Right lobe of liver (tissue), 6 donors: ENCODE data around the gene DENND2A. TPM values are rescaled to one million over a fixed set of nuclear protein-coding genes. Genes with fewer than 3 reads are reported as not detected.
"Not testable (repeated sequence)": the region's sequence is repeated elsewhere in the genome, so short reads cannot be mapped to it uniquely, and the experiment has no call there.

Experiments
- ATAC-seq, 4 donors: fragments of 200-7000 bp; cut with Tn5 transposase; one replicate each; pipeline ENCODE4 v1.9.1; 2020; ENCODE audit warnings: mild to moderate bottlenecking in 4 of 4, moderate library complexity in 4 of 4
- DNase-seq, 3 donors: peaks; one replicate each; pipeline ENCODE4 v3.0.0-alpha.2; 2020
- H3K27ac ChIP-seq, 3 donors: fragments of 200-600 bp; one replicate each; pipeline ENCODE4 v1.8.0; 2022
- H3K27me3 ChIP-seq, 2 donors: fragments of 200-600 bp; one replicate each; pipeline ENCODE4 v1.8.0; 2022
- H3K36me3 ChIP-seq, 4 donors: fragments of 200-600 bp; sonication (generic) in 1 of 4; one replicate each; pipeline versions ENCODE4 v1.5.1 to v1.8.0; 2017 to 2022; ENCODE audit warnings: control low read depth in 1 of 4
- H3K4me1 ChIP-seq, 4 donors: fragments of 200-600 bp; sonication (generic) in 1 of 4; one replicate each; pipeline versions ENCODE4 v1.5.1 to v1.8.0; 2017 to 2022; ENCODE audit warnings: control low read depth in 1 of 4
- H3K4me3 ChIP-seq, 3 donors: fragments of 200-600 bp; one replicate each; pipeline ENCODE4 v1.8.0; 2022
- H3K9me3 ChIP-seq, 4 donors: fragments of 200-600 bp; sonication (generic) in 1 of 4; one replicate each; pipeline versions ENCODE4 v1.5.1 to v1.8.0; 2017 to 2022; ENCODE audit warnings: control low read depth in 1 of 4
- POLR2A ChIP-seq: fragments of 450-650 bp; IDR thresholded peaks from one replicate; pipeline ENCODE4 v1.6.1; 2017; ENCODE audit warnings: antibody characterized with exemption, mild to moderate bottlenecking
- WGBS: methylation state at CpG from one replicate; pipeline ENCODE4 v1.1.6; 2018; ENCODE audit warnings: low coverage, low lambda C conversion rate; ENCODE audit not compliant: insufficient coverage; ENCODE audit errors: missing lambda C conversion rate; 5-methylcytosine and 5-hydroxymethylcytosine counted together
- intact Hi-C, 2 donors: fragments of 100-400 bp; cut with DNase I; formaldehyde crosslinking; loops; one replicate each; pipeline versions ENCODE4 v1.11.2 to v1.14.1; 2022
- total RNA-seq, 6 experiments: library from RNA; depleted of rRNA in 2 of 6; stranded (reverse); fragments of >200 nt in 2 of 6; fragmentation: NEBNext Ultra II Directional in 3 of 6; extraction: Animal tissue kit (Norgen Biotek cat#: 25700) in 3 of 6; gene quantifications; one replicate each; pipeline versions ENCODE4 v1.1.0 to v1.2.4, GENCODE V29; 2016 to 2023
- TF ChIP-seq, protein P1 (sequence below), 4 donors: fragments of 200-600 bp in 3 of 4; fragments of 450-650 bp in 1 of 4; IDR thresholded peaks; one replicate each; pipeline versions ENCODE4 v1.5.1 to v1.8.0; 2016 to 2022; ENCODE audit warnings: antibody characterized with exemption in 4 of 4, mild to moderate bottlenecking in 2 of 4
- donor health status: DM: no; HTN: yes; CAD: no.
- donor health status: DM: no; HTN: no; CAD: no.
- donor health status: DM: no; HTN: no; CAD: no.
- donor health status: DM: no; HTN: yes; CAD: no.
- donor health status: DM: no; HTN: yes; CAD: no.

Gene DENND2A
- total RNA-seq, 6 experiments from 2014 or later, result 1.4 to 3.6 (median 2.4) TPM

DNA sequence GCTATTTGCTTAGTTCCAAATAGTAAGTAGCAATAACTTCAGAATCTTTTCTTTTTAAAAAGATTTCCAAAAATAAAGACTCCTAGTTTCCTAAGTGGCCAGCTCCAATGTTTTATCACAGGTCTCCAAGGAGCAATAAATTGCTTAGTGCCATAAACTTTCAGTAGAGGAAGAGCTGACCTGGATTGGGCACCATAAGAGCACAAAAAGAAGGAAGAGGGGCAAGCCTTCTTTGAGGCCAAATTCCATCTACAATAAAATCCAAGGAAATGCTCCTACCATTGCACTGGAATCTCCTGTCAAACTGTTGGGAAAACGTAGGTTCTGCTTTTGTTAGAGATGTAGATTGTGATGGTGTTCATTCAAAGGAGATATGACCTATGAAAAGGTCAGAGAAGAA lies 64.0 kb downstream of the DENND2A start:
- Histone ChIP-seq H3K36me3 (no peaks in the 10 kb centered on the region), H3K27me3 (no peaks in the 10 kb centered on the region), H3K27ac (no peak overlapping the region), H3K4me3 (no peak overlapping the region), H3K9me3 (no peaks in the 10 kb centered on the region), H3K4me1 (no peaks in the 10 kb centered on the region)
- ATAC-seq (no peak), DNase-seq (no peak)
- whole genome bisulfite sequencing, result 68% methylated on average over 1 of the region's 1 CpG
- TF ChIP-seq, protein P1, sequence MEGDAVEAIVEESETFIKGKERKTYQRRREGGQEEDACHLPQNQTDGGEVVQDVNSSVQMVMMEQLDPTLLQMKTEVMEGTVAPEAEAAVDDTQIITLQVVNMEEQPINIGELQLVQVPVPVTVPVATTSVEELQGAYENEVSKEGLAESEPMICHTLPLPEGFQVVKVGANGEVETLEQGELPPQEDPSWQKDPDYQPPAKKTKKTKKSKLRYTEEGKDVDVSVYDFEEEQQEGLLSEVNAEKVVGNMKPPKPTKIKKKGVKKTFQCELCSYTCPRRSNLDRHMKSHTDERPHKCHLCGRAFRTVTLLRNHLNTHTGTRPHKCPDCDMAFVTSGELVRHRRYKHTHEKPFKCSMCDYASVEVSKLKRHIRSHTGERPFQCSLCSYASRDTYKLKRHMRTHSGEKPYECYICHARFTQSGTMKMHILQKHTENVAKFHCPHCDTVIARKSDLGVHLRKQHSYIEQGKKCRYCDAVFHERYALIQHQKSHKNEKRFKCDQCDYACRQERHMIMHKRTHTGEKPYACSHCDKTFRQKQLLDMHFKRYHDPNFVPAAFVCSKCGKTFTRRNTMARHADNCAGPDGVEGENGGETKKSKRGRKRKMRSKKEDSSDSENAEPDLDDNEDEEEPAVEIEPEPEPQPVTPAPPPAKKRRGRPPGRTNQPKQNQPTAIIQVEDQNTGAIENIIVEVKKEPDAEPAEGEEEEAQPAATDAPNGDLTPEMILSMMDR (IDR thresholded peaks at IDR 0.05), result no peak
- TF ChIP-seq POLR2A, result no peak
- intact Hi-C loops, result no loop called here

DNA sequence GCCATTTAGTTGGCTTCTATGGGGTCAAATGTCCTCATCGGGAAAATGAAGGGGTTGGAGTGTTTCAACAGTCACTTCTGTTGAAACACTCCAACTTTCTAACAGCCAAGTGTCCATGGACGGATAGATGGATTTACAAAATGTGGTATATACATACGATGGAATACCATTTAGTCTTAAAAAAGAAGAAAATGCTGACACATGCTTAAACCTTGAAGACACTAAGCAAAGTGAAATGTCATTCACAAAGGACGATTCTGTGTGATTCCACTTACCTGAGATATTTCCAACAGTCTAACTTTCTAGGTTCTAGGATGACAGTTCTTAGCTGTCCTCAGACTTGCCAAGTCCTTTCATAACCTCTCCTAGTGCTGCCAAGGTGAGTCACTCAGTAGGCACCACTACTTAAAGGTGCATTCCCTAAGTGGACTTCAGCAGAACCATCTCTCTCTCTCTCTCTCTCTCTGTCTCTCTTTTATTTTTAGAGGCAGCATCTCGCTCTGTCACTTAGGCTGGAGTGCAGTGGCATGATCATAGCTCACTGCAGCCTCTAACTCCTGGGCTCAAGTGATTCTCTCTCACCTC lies 69.0 kb downstream of the DENND2A start:
- H3K36me3 ChIP-seq, result no peaks in the 10 kb centered on the region
- ATAC-seq (no peak), DNase-seq (no peak)
- no peak overlapping the region for H3K4me3 ChIP-seq
- 84% methylated on average over 5 of the region's 5 CpGs for WGBS
- H3K9me3 ChIP-seq, result no peaks in the 10 kb centered on the region
- no peaks in the 10 kb centered on the region for H3K27me3 ChIP-seq
- no peak overlapping the region for H3K27ac ChIP-seq
- no peak for TF ChIP-seq POLR2A
- TF ChIP-seq, protein P1 (IDR thresholded peaks at IDR 0.05), result no peak
- H3K4me1 ChIP-seq, result peaks cover 0 to 14% (median 2%) of the 10 kb centered on the region in 4 donors
- intact Hi-C loops, result no loop called here

DNA sequence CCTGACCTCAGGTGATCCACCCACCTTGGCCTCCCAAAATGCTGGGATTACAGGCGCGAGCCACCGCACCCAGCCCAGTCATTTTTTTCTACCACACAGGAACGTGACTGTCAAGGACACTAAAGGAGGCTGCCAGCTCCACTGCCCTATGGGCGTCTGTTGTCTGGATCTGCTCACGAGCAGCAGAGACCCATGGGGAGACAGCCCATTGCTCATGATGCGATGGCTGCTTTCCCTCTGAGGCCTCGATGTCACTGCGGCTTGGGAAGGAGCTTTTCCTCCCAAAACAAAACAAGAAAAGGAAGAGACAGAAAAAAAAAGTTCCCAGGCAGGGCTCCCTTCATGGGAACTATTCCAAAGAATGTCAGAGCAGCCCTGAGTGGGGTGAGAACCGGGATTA lies 70.5 kb downstream of the DENND2A start:
- DNase-seq (no peak), ATAC-seq (no peak)
- Histone ChIP-seq H3K9me3 (no peaks in the 10 kb centered on the region), H3K36me3 (no peaks in the 10 kb centered on the region), H3K27me3 (no peaks in the 10 kb centered on the region), H3K4me1 (peaks cover 0 to 14% (median 3%) of the 10 kb centered on the region in 4 donors), H3K4me3 (no peak overlapping the region), H3K27ac (no peak overlapping the region)
- intact Hi-C loops, result no loop called here
- TF ChIP-seq POLR2A, result no peak
- WGBS, result 63% methylated on average over 4 of the region's 10 CpGs

DNA sequence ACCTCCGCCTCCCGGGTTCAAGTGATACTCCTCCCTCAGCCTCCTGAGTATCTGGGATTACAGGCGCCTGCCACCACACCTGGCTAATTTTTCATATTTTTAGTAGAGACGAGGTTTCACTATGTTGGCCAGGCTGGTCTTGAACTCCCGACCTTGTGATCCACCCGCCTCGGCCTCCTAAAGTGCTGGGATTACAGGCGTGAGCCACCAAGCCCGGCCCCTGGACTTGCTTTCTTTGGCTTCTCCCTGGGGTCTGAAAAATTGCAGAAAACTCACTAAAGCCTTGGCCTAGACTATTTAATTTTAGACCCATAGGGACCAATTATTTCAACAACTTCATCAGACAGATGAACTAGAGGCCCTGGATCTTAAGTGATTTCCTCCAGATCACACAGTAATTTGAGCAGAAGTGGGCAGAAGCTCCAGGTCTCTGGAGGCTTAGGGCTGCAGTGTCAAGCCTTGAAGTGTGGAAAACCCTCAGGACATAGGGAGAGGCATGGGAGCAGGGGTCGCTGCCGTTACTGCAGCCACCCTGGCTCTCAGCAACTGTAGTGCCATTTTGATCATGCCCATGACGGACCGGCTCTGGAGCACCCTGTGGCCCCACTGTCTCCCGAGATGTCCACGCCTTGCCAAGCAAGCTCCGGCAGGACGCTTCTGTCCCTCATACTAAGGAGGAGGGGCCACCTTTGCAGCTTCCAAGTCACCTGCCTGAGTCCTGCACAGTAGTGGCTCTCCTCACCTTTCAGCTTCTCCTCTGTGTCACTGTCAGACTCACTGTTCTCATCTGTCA lies 72.4 kb downstream of the DENND2A start:
- WGBS, result 84% methylated on average over 10 of the region's 17 CpGs
- DNase-seq, result no peak
- H3K36me3 ChIP-seq, result no peaks in the 10 kb centered on the region
- intact Hi-C loops, result no loop called here
- H3K27ac ChIP-seq, result peak overlapping the region in 1 of 3 donors; percentile 59
- peaks cover 0 to 14% (median 3%) of the 10 kb centered on the region in 4 donors for H3K4me1 ChIP-seq
- no peak for ATAC-seq
- no peaks in the 10 kb centered on the region for H3K27me3 ChIP-seq
- no peaks in the 10 kb centered on the region for H3K9me3 ChIP-seq
- TF ChIP-seq, protein P1 (IDR thresholded peaks at IDR 0.05), result no peak
- no peak for TF ChIP-seq POLR2A
- H3K4me3 ChIP-seq, result no peak overlapping the region

DNA sequence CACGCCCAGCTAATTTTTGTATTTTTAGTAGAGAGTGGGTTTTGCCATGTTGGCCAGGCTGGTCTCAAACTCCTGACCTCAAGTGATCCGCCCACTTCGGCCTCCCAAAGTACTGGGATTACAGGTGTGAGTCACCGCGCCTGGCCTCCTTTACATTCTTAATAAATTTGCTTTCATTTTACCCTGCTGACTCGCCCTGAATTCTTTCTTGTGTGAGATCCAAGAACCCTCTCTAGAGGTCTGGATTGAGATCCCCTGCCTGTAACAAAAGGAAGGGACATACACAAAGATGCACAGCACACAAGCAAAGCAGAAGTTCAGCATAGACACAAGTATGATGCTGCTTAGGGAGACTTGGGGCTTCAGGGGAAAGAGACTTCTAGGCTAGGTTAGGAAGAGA lies 74.4 kb downstream of the DENND2A start:
- H3K4me3 ChIP-seq, ATAC-seq, DNase-seq, intact Hi-C loops, H3K9me3 ChIP-seq, H3K36me3 ChIP-seq, H3K27ac ChIP-seq, H3K27me3 ChIP-seq: not testable (repeated sequence)
- WGBS, result 82% methylated on average over 6 of the region's 6 CpGs
- peaks cover 0 to 14% (median 3%) of the 10 kb centered on the region in 4 donors for H3K4me1 ChIP-seq

DNA sequence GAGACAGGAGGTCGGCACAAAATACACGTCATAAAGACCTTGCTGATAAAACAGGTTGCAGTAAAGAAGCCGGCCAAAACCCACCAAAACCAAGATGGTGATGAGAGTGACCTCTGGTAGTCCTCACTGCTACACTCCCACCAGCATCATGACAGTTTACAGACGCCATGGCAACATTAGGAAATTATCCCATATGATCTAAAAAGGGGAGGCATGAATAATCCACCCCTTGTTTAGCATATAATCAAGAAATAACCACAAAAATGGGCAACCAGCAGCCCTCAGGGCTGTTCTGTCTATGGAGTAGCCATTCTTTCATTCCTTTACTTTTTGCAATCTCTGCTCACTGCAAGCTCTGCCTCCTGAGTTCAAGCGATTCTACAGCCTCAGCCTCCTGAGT lies 74.9 kb downstream of the DENND2A start:
- H3K4me3 ChIP-seq, ATAC-seq, intact Hi-C loops, H3K36me3 ChIP-seq, H3K9me3 ChIP-seq, H3K27ac ChIP-seq, H3K27me3 ChIP-seq, DNase-seq: not testable (repeated sequence)
- peaks cover 0 to 14% (median 3%) of the 10 kb centered on the region in 4 donors for H3K4me1 ChIP-seq
- 96% methylated on average over 5 of the region's 5 CpGs for WGBS
